22Rv1 (cell line): Measurements from ENCODE around the gene WIPF2.
"Not testable (repeated sequence)": the region's sequence is repeated elsewhere in the genome, so short reads cannot be mapped to it uniquely, and the experiment has no call there.

Source experiments
- H3K27ac ChIP-seq: fragments of 450-650 bp; 2 replicates; pipeline ENCODE4 v1.5.1; 2017
- ZFX ChIP-seq: fragments of 450-650 bp; IDR thresholded peaks from 2 replicates; pipeline ENCODE4 v1.6.1; 2017; ENCODE audit warnings: antibody characterized with exemption, borderline replicate concordance
- TF ChIP-seq, protein P1 (sequence below): fragments of 450-650 bp; IDR thresholded peaks from 2 replicates; pipeline ENCODE4 v1.5.1; 2017; ENCODE audit warnings: mild to moderate bottlenecking

The WIPF2 gene

DNA sequence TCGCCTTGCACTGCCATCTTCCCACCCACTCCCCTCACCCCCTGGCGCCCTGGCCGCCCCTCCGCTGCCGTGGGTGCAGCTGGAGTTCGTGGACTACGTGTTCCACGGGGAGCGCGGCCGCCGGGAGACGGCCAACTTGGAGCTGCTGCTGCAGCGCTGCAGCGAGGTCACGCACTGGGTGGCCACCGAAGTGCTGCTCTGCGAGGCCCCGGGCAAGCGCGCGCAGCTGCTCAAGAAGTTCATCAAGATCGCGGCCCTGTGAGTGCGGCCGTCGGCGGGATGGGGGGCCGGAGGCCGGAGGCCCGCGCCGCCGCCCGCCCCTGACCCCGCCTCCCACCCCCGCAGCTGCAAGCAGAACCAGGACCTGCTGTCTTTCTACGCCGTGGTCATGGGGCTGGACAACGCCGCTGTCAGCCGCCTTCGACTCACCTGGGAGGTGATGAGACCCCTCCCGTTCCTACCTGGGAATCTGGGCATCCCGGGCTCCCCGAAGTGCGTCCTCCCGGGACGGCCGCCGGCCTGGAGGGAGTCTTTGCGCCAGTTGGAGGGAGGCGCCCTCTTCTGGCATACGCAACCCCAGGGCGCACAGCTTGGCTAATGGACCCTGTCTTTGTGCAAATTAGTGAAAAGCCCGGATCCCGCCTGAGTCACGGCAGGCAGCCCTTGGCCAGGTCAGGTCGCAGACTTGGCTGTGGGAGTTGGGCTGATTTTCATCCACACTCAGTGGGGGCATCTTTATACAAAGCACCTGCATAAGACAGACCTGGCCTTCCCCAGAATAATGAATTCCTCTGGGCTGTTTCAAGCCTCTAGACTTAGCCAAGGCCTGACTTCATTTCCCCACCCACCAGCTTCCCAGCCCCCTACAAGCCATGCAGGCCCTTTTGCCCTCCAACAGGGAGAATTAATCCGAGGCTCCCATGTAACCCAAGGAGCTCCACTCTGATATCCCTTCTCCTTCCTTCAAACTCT lies 27.6 kb upstream of the WIPF2 start:
- no peak overlapping the region for H3K27ac ChIP-seq
- TF ChIP-seq, protein P1, sequence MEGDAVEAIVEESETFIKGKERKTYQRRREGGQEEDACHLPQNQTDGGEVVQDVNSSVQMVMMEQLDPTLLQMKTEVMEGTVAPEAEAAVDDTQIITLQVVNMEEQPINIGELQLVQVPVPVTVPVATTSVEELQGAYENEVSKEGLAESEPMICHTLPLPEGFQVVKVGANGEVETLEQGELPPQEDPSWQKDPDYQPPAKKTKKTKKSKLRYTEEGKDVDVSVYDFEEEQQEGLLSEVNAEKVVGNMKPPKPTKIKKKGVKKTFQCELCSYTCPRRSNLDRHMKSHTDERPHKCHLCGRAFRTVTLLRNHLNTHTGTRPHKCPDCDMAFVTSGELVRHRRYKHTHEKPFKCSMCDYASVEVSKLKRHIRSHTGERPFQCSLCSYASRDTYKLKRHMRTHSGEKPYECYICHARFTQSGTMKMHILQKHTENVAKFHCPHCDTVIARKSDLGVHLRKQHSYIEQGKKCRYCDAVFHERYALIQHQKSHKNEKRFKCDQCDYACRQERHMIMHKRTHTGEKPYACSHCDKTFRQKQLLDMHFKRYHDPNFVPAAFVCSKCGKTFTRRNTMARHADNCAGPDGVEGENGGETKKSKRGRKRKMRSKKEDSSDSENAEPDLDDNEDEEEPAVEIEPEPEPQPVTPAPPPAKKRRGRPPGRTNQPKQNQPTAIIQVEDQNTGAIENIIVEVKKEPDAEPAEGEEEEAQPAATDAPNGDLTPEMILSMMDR: peak; percentile 85
- no peak for TF ChIP-seq ZFX

DNA sequence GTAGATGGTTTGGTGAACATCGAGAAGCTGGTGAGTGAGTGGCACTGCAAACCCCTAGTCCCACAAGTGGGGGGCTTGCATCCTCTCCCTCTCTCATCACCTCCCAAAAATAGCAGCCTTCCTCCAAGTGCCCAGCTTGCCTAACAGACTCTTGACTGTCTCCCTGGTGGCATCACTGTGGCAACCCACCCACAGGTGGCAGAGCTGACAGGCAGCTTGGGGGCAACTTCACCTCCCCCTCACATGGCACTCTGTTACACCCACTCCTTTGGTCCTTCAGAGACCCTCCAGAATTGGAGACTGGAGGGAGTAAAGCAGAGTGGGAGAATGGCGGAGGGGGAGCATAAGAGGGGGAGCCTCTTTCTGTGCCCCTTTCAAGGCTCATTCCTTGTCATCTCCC lies 26.1 kb upstream of the WIPF2 start:
- no peak overlapping the region for H3K27ac ChIP-seq
- TF ChIP-seq, protein P1: no peak
- no peak for TF ChIP-seq ZFX

DNA sequence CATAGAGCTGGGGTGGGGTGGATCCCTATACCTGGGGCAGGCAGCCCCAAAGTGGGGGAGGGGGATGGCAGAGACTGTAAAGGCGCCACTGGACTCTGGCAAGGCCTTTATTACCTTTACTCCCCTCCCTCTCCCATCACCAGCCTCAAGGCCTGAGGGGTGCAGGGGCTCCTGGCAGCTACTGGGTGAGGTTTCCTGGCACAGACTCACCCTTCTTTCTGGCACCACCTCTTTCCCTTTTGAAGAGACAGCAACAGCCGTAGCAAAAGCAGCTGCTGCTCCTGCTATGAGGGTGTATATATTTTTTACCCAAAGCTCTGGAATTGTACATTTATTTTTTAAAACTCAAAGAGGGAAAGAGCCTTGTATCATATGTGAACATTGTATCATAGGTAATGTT lies 24.3 kb upstream of the WIPF2 start:
- TF ChIP-seq ZFX: no peak
- TF ChIP-seq, protein P1: no peak
- no peak overlapping the region for H3K27ac ChIP-seq

DNA sequence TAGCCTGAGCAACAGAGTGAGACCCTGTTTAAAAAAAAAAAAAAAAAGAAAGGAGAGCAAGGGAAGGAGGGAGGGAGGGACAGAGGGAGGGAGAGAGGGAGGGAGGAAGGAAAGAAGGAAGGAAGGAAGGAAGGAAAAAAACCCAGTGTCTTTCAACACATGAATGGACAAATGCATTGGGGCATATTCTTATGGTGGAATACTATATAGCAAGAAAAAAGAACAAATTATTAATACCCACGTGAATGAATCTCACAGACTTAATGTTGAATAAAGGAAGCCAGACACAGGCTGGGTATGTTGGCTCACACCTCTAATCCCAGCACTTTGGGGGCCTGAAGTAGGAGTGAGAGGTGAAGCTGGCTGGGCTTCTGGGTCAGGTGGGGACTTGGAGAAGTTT lies 21.6 kb upstream of the WIPF2 start:
- H3K27ac ChIP-seq: no peak overlapping the region
- no peak for TF ChIP-seq ZFX
- TF ChIP-seq, protein P1: no peak

DNA sequence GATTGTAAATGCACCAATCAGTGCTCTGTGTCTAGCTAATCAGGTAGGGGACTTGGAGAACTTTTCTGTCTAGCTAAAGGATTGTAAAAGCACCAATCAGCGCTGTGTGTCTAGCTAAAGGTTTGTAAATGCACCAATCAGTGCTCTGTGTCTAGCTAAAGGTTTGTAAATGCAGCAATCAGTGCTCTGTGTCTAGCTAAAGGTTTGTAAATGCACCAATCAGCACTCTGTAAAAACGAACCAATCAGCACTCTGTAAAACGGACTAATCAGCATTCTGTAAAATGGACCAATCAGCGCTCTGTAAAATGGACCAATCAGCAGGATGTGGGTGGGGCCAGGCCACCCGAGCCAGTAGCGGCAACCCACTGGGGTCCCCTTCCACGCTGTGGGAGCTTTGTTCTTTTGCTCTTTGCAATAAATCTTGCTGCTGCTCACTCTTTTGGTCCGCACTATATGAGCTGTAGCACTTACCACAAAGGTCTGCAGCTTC lies 21.1 kb upstream of the WIPF2 start:
- H3K27ac ChIP-seq: peak overlapping the region; percentile 42; the same call in 1 of the 2 replicates

DNA sequence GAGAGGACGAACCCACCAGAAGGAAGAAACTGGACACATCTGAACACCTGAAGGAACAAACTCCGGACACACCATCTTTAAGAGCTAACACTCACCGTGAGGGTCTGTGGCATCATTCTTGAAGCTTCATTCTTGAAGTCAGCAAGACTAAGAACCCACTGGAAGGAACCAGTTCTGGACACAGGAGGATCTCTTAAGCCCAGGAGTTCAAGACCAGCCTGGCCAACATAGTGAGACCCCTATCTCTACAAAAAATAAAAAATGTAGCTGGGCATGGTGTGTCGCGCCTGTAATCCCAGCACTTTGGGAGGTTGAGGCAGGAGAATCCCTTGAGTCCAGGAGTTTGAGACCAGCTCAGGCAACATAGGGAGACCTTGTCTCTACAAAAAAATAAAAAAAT lies 20.5 kb upstream of the WIPF2 start:
- peak overlapping the region; percentile 42; the same call in 1 of the 2 replicates for H3K27ac ChIP-seq
- no peak for TF ChIP-seq ZFX
- TF ChIP-seq, protein P1: no peak

DNA sequence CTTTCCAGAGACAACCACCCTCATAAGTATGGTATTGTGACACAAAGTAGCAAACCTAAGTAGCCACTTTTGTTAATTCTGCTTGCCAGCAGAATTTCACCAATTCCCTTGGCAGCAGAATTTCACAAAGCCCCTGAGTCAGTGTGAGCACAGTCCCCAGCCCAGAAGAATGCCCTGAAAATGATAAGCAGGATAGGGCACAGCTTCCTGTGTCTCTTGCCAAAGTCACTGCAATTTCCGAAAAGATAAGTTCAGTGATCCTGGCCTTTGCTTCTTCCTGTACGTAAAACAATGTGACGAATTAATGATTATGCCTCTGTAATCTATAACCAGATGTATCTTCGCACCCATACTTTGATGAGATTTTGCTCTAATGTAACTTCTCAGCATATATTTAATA lies 16.0 kb upstream of the WIPF2 start:
- TF ChIP-seq ZFX: no peak
- TF ChIP-seq, protein P1: no peak
- H3K27ac ChIP-seq: no peak overlapping the region

DNA sequence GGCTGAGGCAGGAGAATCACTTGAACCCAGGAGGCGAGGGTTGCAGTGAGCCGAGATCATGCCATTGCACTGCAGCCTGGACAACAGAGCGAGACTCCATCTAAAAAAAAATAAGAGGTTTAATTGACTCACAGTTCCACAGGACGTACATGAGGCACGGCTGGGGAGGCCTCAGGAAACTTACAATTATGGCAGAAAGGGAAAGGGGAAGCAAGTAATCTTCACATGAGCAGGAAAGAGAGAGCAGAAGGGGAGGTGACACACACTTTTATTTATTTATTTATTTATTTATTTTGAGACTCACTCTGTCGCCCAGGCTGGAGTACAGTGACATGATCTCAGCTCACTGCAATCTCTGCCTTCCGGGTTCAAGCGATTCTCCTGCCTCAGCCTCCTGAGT lies 12.9 kb upstream of the WIPF2 start:
- not testable (repeated sequence) for H3K27ac ChIP-seq
